ENCODE results near the gene NHLRC2.

NHLRC2 gene

GRCh38 chr10:113948048-113948447 is 93.6 kb downstream of the NHLRC2 start:
- in situ Hi-C loops (cut with MboI; ENCODE audit: low pct_unique_long_range_greater_than_20kb, low sequenced_read_pairs, unreplicated experiment): no loop called here
- TF ChIP-seq CTCF (IDR thresholded peaks at IDR 0.05; ENCODE audit: extremely low read depth, insufficient read depth, missing control alignments): no peak
- DNase-seq (ENCODE audit: low spot score): no peak

GRCh38 chr10:113950268-113950667 is 95.8 kb downstream of the NHLRC2 start:
- in situ Hi-C loops (cut with MboI; ENCODE audit: low pct_unique_long_range_greater_than_20kb, low sequenced_read_pairs, unreplicated experiment): no loop called here
- no peak for DNase-seq (ENCODE audit: low spot score)
- no peak for TF ChIP-seq CTCF (IDR thresholded peaks at IDR 0.05; ENCODE audit: extremely low read depth, insufficient read depth, missing control alignments)

GRCh38 chr10:113953505-113954272 is 99.2 kb downstream of the NHLRC2 start:
- DNase-seq (ENCODE audit: low spot score): no peak
- TF ChIP-seq CTCF (IDR thresholded peaks at IDR 0.05; ENCODE audit: extremely low read depth, insufficient read depth, missing control alignments): peak; percentile 25
- in situ Hi-C loops (cut with MboI; ENCODE audit: low pct_unique_long_range_greater_than_20kb, low sequenced_read_pairs, unreplicated experiment): no loop called here

DNA sequence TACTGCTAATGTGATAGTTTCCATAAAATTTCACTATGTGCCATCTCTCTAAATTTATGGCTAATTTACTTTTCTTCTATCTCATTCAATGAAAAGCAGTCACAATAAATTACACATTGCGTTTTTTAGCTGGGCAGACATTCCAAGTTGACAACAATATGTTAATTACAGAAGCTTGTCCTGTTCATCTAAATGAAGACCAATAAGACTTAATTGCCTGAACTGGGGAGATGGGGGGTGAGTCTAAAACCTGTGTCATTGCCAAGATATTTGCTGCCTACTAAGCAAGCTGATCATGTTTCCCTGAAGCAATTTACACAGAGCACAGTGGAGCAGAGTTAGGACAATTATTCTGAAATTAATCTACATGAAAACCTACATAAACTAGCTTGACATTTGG is 99.9 kb downstream of the NHLRC2 start:
- in situ Hi-C loops (cut with MboI; ENCODE audit: low pct_unique_long_range_greater_than_20kb, low sequenced_read_pairs, unreplicated experiment): no loop called here
- DNase-seq (ENCODE audit: low spot score): no peak
- no peak for TF ChIP-seq CTCF (IDR thresholded peaks at IDR 0.05; ENCODE audit: extremely low read depth, insufficient read depth, missing control alignments)

- no peak for TF ChIP-seq CTCF (IDR thresholded peaks at IDR 0.05; ENCODE audit: extremely low read depth, insufficient read depth, missing control alignments)
- DNase-seq (ENCODE audit: low spot score): no peak
- in situ Hi-C loops (cut with MboI; ENCODE audit: low pct_unique_long_range_greater_than_20kb, low sequenced_read_pairs, unreplicated experiment): no loop called here
These were observed 102.6 kb downstream of the NHLRC2 start for GRCh38 chr10:113957013-113957412.

DNA sequence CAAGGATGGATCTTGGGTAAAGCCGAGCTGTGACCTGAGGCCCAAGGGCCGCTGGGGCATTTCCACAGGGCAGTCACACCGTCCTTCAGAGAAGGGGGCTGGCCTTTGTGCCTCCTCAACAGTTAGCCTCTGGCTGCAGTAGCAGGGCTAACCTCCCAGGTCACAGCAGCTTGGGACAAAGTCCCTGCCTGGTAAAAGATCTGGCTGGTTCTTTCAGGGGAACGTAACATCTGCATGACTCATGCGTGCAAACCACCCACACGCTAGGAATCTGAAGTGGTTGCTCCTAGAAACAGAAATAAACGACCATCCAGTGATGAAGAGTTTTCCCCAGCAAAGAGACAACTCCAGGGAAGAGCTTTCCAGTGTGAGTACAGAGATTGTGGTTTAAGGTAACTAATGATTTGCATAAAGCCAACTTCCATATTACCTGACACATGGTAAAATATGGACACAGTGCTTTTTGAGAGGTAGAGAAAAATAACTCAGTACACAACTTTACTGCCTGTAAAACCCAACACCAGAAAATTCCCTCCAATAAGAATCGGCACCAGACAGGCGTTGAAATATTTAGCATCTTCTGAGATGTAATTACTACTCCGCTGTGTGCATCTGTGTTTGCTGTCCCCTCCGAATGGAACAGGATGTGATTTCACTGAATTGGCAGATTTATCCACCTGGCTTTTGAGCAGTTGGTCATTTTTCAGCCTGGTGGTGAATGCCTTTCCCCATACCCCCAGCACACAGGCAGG is 104.3 kb downstream of the NHLRC2 start:
- peak; percentile 25 for DNase-seq (ENCODE audit: low spot score)
- TF ChIP-seq CTCF (IDR thresholded peaks at IDR 0.05; ENCODE audit: extremely low read depth, insufficient read depth, missing control alignments): no peak
- in situ Hi-C loops (cut with MboI; ENCODE audit: low pct_unique_long_range_greater_than_20kb, low sequenced_read_pairs, unreplicated experiment): no loop called here

Data from GM13977 (cell line).